IPS-20b (cell line): Measurements from ENCODE around the gene DNAH1.

ENCODE experiments used
- H3K27ac ChIP-seq: one replicate; pipeline ENCODE4 v1.5.1; 2013; ENCODE audit warnings: low read length
- H3K27me3 ChIP-seq: 2 replicates; pipeline ENCODE4 v1.6.1; 2013; ENCODE audit warnings: mild to moderate bottlenecking, low read length, inconsistent platforms; ENCODE audit not compliant: insufficient read depth
- H3K36me3 ChIP-seq: 2 replicates; pipeline ENCODE4 v1.6.1; 2013; ENCODE audit warnings: low read depth, mild to moderate bottlenecking, inconsistent platforms, low read length, moderate library complexity; ENCODE audit not compliant: insufficient read depth
- H3K4me1 ChIP-seq: 2 replicates; pipeline ENCODE4 v1.6.1; 2013; ENCODE audit warnings: mild to moderate bottlenecking, control low read depth, inconsistent platforms, low read length, moderate library complexity; ENCODE audit not compliant: insufficient read depth
- H3K4me3 ChIP-seq: 2 replicates; pipeline ENCODE4 v1.5.1; 2013; ENCODE audit warnings: mild to moderate bottlenecking, low read length, inconsistent platforms
- H3K9ac ChIP-seq: 2 replicates; pipeline ENCODE4 v1.6.1; 2013; ENCODE audit warnings: low read depth, mild to moderate bottlenecking, inconsistent platforms, low read length, moderate library complexity
- H3K9me3 ChIP-seq: 2 replicates; pipeline ENCODE4 v1.6.1; 2013; ENCODE audit warnings: mild to moderate bottlenecking, low read depth, low read length, inconsistent platforms; ENCODE audit not compliant: insufficient read depth

DNAH1 gene

GRCh38 chr3:52430416-52430810, 114.3 kb downstream of the DNAH1 start:
- no peaks in the 10 kb centered on the region for H3K27me3 ChIP-seq
- no peaks in the 10 kb centered on the region for H3K36me3 ChIP-seq
- no peaks in the 10 kb centered on the region for H3K4me1 ChIP-seq
- H3K9ac ChIP-seq: no peak overlapping the region
- no peak overlapping the region for H3K27ac ChIP-seq
- H3K9me3 ChIP-seq: no peaks in the 10 kb centered on the region
- H3K4me3 ChIP-seq: no peak overlapping the region

- Histone ChIP-seq H3K27me3 (no peaks in the 10 kb centered on the region), H3K4me3 (no peak overlapping the region), H3K9me3 (no peaks in the 10 kb centered on the region), H3K27ac (no peak overlapping the region), H3K36me3 (no peaks in the 10 kb centered on the region), H3K4me1 (no peaks in the 10 kb centered on the region), H3K9ac (no peak overlapping the region)
Observed at GRCh38 chr3:52431459-52432223, 115.5 kb downstream of the DNAH1 start.

- no peaks in the 10 kb centered on the region for H3K36me3 ChIP-seq
- no peaks in the 10 kb centered on the region for H3K27me3 ChIP-seq
- H3K9me3 ChIP-seq: no peaks in the 10 kb centered on the region
- H3K27ac ChIP-seq: no peak overlapping the region
- H3K9ac ChIP-seq: no peak overlapping the region
- H3K4me3 ChIP-seq: no peak overlapping the region
- no peaks in the 10 kb centered on the region for H3K4me1 ChIP-seq
Observed at GRCh38 chr3:52432225-52432624, 116.1 kb downstream of the DNAH1 start.

GRCh38 chr3:52432691-52433141, 116.6 kb downstream of the DNAH1 start:
- Histone ChIP-seq H3K36me3 (no peaks in the 10 kb centered on the region), H3K4me1 (no peaks in the 10 kb centered on the region), H3K9me3 (no peaks in the 10 kb centered on the region), H3K27me3 (no peaks in the 10 kb centered on the region), H3K4me3 (no peak overlapping the region), H3K9ac (no peak overlapping the region), H3K27ac (no peak overlapping the region)

- no peaks in the 10 kb centered on the region for H3K36me3 ChIP-seq
- no peaks in the 10 kb centered on the region for H3K4me1 ChIP-seq
- H3K9ac ChIP-seq: no peak overlapping the region
- H3K4me3 ChIP-seq: no peak overlapping the region
- H3K9me3 ChIP-seq: no peaks in the 10 kb centered on the region
- no peaks in the 10 kb centered on the region for H3K27me3 ChIP-seq
- no peak overlapping the region for H3K27ac ChIP-seq
Observed at GRCh38 chr3:52433328-52433995, 117.3 kb downstream of the DNAH1 start.

GRCh38 chr3:52433996-52434479, 117.9 kb downstream of the DNAH1 start:
- H3K9me3 ChIP-seq: no peaks in the 10 kb centered on the region
- no peak overlapping the region for H3K9ac ChIP-seq

GRCh38 chr3:52434491-52435115, 118.5 kb downstream of the DNAH1 start:
- Histone ChIP-seq H3K36me3 (no peaks in the 10 kb centered on the region), H3K4me3 (no peak overlapping the region), H3K9ac (no peak overlapping the region), H3K4me1 (no peaks in the 10 kb centered on the region), H3K9me3 (no peaks in the 10 kb centered on the region), H3K27me3 (no peaks in the 10 kb centered on the region), H3K27ac (no peak overlapping the region)

More at GRCh38 chr3:52433996-52434479, 117.9 kb downstream of the DNAH1 start:
- H3K4me3 ChIP-seq: no peak overlapping the region
- H3K27me3 ChIP-seq: no peaks in the 10 kb centered on the region
- H3K36me3 ChIP-seq: no peaks in the 10 kb centered on the region
- no peak overlapping the region for H3K27ac ChIP-seq
- no peaks in the 10 kb centered on the region for H3K4me1 ChIP-seq

- no peak overlapping the region for H3K27ac ChIP-seq
- H3K36me3 ChIP-seq: no peaks in the 10 kb centered on the region
- H3K4me3 ChIP-seq: no peak overlapping the region
- H3K4me1 ChIP-seq: no peaks in the 10 kb centered on the region
- no peaks in the 10 kb centered on the region for H3K27me3 ChIP-seq
- H3K9ac ChIP-seq: no peak overlapping the region
- no peaks in the 10 kb centered on the region for H3K9me3 ChIP-seq
Observed at GRCh38 chr3:52435246-52436101, 119.4 kb downstream of the DNAH1 start.

- Histone ChIP-seq H3K9me3 (no peaks in the 10 kb centered on the region), H3K4me1 (no peaks in the 10 kb centered on the region), H3K36me3 (no peaks in the 10 kb centered on the region), H3K9ac (no peak overlapping the region), H3K4me3 (no peak overlapping the region), H3K27ac (no peak overlapping the region), H3K27me3 (no peaks in the 10 kb centered on the region)
Observed at GRCh38 chr3:52436500-52437149, 120.5 kb downstream of the DNAH1 start.

GRCh38 chr3:52437326-52438103, 121.4 kb downstream of the DNAH1 start:
- Histone ChIP-seq H3K27me3 (no peaks in the 10 kb centered on the region), H3K9me3 (no peaks in the 10 kb centered on the region), H3K27ac (no peak overlapping the region), H3K4me3 (no peak overlapping the region), H3K4me1 (no peaks in the 10 kb centered on the region), H3K9ac (no peak overlapping the region), H3K36me3 (no peaks in the 10 kb centered on the region)
